C4-2B (cell line): ENCODE measurements around the gene BECN2.

Experiments
- CTCF ChIP-seq: fragments of 450-650 bp; conservative IDR thresholded peaks from 2 replicates; pipeline ENCODE4 v1.5.1; 2017; ENCODE audit warnings: mild to moderate bottlenecking
- ZFX ChIP-seq: fragments of 450-650 bp; IDR thresholded peaks from 2 replicates; pipeline ENCODE4 v1.6.1; 2017

- TF ChIP-seq CTCF, result no peak
- no peak for TF ChIP-seq ZFX
Measured at GRCh38 chr1:241932845-241933244, 24.7 kb upstream of the BECN2 start.
